CD14-positive monocyte (primary cell): Measurements from ENCODE around the gene NNMT. TPM values are rescaled to one million over a fixed set of nuclear protein-coding genes. Genes with fewer than 3 reads are reported as not detected.

Experiments used
- DNase-seq, 3 donors: peaks; one replicate each; pipeline ENCODE4 v3.0.0-alpha.2; 2011 to 2022
- H2AFZ ChIP-seq: 2 replicates; pipeline ENCODE4 v1.6.0; 2012; ENCODE audit warnings: mild to moderate bottlenecking, low read depth, low read length, inconsistent platforms; ENCODE audit not compliant: insufficient read depth, poor library complexity, severe bottlenecking
- H3K27ac ChIP-seq, 2 donors: 1 replicate in 1 of 2; 2 replicates in 1 of 2; pipeline ENCODE4 v1.5.1; 2012 to 2013; ENCODE audit warnings: low read length in 2 of 2, control low read depth in 1 of 2, inconsistent platforms in 1 of 2, low read depth in 1 of 2, mild to moderate bottlenecking in 1 of 2
- H3K27me3 ChIP-seq, 2 donors: one replicate each; pipeline versions ENCODE4 v1.6.0 to v1.6.1; 2011 to 2013; ENCODE audit warnings: low read length in 2 of 2; ENCODE audit not compliant: control insufficient read depth in 2 of 2, insufficient read depth in 2 of 2
- H3K36me3 ChIP-seq, 2 donors: replicated peaks in 1 of 2; 1 replicate in 1 of 2; 2 replicates in 1 of 2; pipeline versions ENCODE4 v1.5.1 to v1.6.1; 2012 to 2013; ENCODE audit warnings: low read length in 2 of 2, control low read depth in 1 of 2, inconsistent platforms in 1 of 2, mild to moderate bottlenecking in 1 of 2; ENCODE audit not compliant: insufficient read depth in 2 of 2, control insufficient read depth in 1 of 2
- H3K4me1 ChIP-seq, 2 donors: 1 replicate in 1 of 2; 2 replicates in 1 of 2; pipeline versions ENCODE4 v1.5.1 to v1.6.1; 2012 to 2013; ENCODE audit warnings: low read length in 2 of 2, control low read depth in 1 of 2, inconsistent platforms in 1 of 2, mild to moderate bottlenecking in 1 of 2, moderate library complexity in 1 of 2; ENCODE audit not compliant: insufficient read depth in 2 of 2, control insufficient read depth in 1 of 2
- H3K4me2 ChIP-seq: replicated peaks from 2 replicates; pipeline ENCODE3; 2012; ENCODE audit warnings: low read length, moderate library complexity, mild to moderate bottlenecking; ENCODE audit not compliant: poor library complexity, severe bottlenecking; ENCODE audit errors: extremely low read depth
- H3K4me3 ChIP-seq, 3 experiments: fragments of 200-600 bp in 1 of 3; sonication (generic) in 1 of 3; replicated peaks in 1 of 3; 1 replicate in 2 of 3; 2 replicates in 1 of 3; pipeline ENCODE4 v1.5.1; 2011 to 2013; ENCODE audit warnings: low read length in 3 of 3, mild to moderate bottlenecking in 3 of 3, control low read depth in 2 of 3, low read depth in 2 of 3, inconsistent platforms in 1 of 3, moderate library complexity in 1 of 3
- H3K79me2 ChIP-seq: 2 replicates; pipeline ENCODE4 v1.6.0; 2012; ENCODE audit warnings: mild to moderate bottlenecking, control low read depth, inconsistent platforms, low read length, moderate library complexity; ENCODE audit not compliant: insufficient read depth
- H3K9ac ChIP-seq: 2 replicates; pipeline ENCODE4 v1.6.0; 2017; ENCODE audit warnings: low read length, mild to moderate bottlenecking; ENCODE audit not compliant: insufficient read depth, poor library complexity, severe bottlenecking
- H3K9me3 ChIP-seq, 2 donors: replicated peaks in 1 of 2; 1 replicate in 1 of 2; 2 replicates in 1 of 2; pipeline versions ENCODE4 v1.5.1 to v1.6.1; 2012 to 2013; ENCODE audit warnings: low read length in 2 of 2, control low read depth in 1 of 2; ENCODE audit not compliant: control insufficient read depth in 1 of 2, insufficient read depth in 1 of 2
- H4K20me1 ChIP-seq: 2 replicates; pipeline ENCODE4 v1.6.0; 2012; ENCODE audit warnings: mild to moderate bottlenecking, low read length, control low read depth, moderate library complexity; ENCODE audit not compliant: insufficient read depth
- H3K27ac Mint-ChIP-seq, 7 donors: one replicate each; pipeline ENCODE4 v1.8.0; 2020; ENCODE audit warnings: mild to moderate bottlenecking in 7 of 7, mixed read lengths in 7 of 7, moderate library complexity in 6 of 7, inconsistent platforms in 2 of 7
- H3K27me3 Mint-ChIP-seq, 3 donors: one replicate each; pipeline ENCODE4 v1.8.0; 2021 to 2022; ENCODE audit warnings: low read depth in 3 of 3, mild to moderate bottlenecking in 3 of 3, mixed read lengths in 3 of 3, moderate library complexity in 3 of 3, inconsistent platforms in 1 of 3
- H3K36me3 Mint-ChIP-seq, 2 donors: one replicate each; pipeline ENCODE4 v1.8.0; 2020; ENCODE audit warnings: mixed read lengths in 2 of 2, inconsistent platforms in 1 of 2, mild to moderate bottlenecking in 1 of 2
- H3K4me1 Mint-ChIP-seq: one replicate; pipeline ENCODE4 v1.8.0; 2020; ENCODE audit warnings: mild to moderate bottlenecking, mixed read lengths
- H3K4me3 Mint-ChIP-seq, 2 donors: one replicate each; pipeline ENCODE4 v1.8.0; 2020; ENCODE audit warnings: mild to moderate bottlenecking in 2 of 2, mixed read lengths in 2 of 2, moderate library complexity in 1 of 2
- H3K9me3 Mint-ChIP-seq, 7 donors: one replicate each; pipeline ENCODE4 v1.8.0; 2020 to 2022; ENCODE audit warnings: mixed read lengths in 7 of 7, mild to moderate bottlenecking in 6 of 7, moderate library complexity in 6 of 7, inconsistent platforms in 2 of 7
- CTCF ChIP-seq: fragments of 200-600 bp; IDR thresholded peaks from one replicate; pipeline ENCODE4 v1.8.0; 2022; ENCODE audit warnings: antibody characterized with exemption, mild to moderate bottlenecking
- whole genome bisulfite sequencing: methylation state at CpG from one replicate; pipeline ENCODE4 v1.1.5; 2013; ENCODE audit warnings: missing lambda C conversion rate; ENCODE audit not compliant: insufficient coverage; 5-methylcytosine and 5-hydroxymethylcytosine counted together
- intact Hi-C, 2 donors: fragments of 100-400 bp; cut with micrococcal nuclease; formaldehyde crosslinking; loops; one replicate each; pipeline versions ENCODE4 v1.15.0 to v1.15.1; 2023
- polyA plus RNA-seq, 3 donors: library from polyadenylated mRNA; depleted of rRNA in 1 of 3; unstranded in 2 of 3; stranded (reverse) in 1 of 3; fragments of 300-500 nt in 2 of 3; fragments of >200 nt in 1 of 3; fragmentation: Illumina TruSeq in 2 of 3; gene quantifications; 1 replicate in 2 of 3; 2 replicates in 1 of 3; pipeline ENCODE4 v1.2.3, GENCODE V29; 2012 to 2021

NNMT gene
- polyA plus RNA-seq, 3 donors = not detected

GRCh38 chr11:114287154-114287553 lies 9.0 kb upstream of the NNMT start:
- H3K27ac ChIP-seq = no peak overlapping the region
- H3K4me3 ChIP-seq = no peak overlapping the region
- no peaks in the 10 kb centered on the region for H3K36me3 ChIP-seq
- no peak overlapping the region for H3K9ac ChIP-seq
- no peaks in the 10 kb centered on the region for H3K4me1 ChIP-seq
- Mint-ChIP-seq H3K4me3 (no peak overlapping the region), H3K4me1 (peaks cover 2% of the 10 kb centered on the region), H3K36me3 (no peaks in the 10 kb centered on the region), H3K27me3 (peaks cover 0 to 2% (median 2%) of the 10 kb centered on the region in 3 donors), H3K9me3 (no peaks in the 10 kb centered on the region), H3K27ac (no peak overlapping the region)
- H3K27me3 ChIP-seq = no peaks in the 10 kb centered on the region
- WGBS = no CpG with 5 or more reads among the region's 2 CpGs
- DNase-seq = no peak
- intact Hi-C loops = no loop called here
- TF ChIP-seq CTCF = no peak
- H4K20me1 ChIP-seq = no peaks in the 10 kb centered on the region
- no peaks in the 10 kb centered on the region for H3K9me3 ChIP-seq
- H3K4me2 ChIP-seq = no peak overlapping the region
- H3K79me2 ChIP-seq = no peaks in the 10 kb centered on the region
- H2AFZ ChIP-seq = no peak overlapping the region

GRCh38 chr11:114288136-114288535 lies 8.1 kb upstream of the NNMT start:
- no peaks in the 10 kb centered on the region for H3K27me3 ChIP-seq
- no peak overlapping the region for H3K9ac ChIP-seq
- H3K79me2 ChIP-seq = no peaks in the 10 kb centered on the region
- H3K9me3 Mint-ChIP-seq = no peaks in the 10 kb centered on the region
- H3K36me3 ChIP-seq = no peaks in the 10 kb centered on the region
- no peak overlapping the region for H3K27ac ChIP-seq
- peaks cover 0 to 2% (median 2%) of the 10 kb centered on the region in 3 donors for H3K27me3 Mint-ChIP-seq
- TF ChIP-seq CTCF = no peak
- no peak for DNase-seq
- no peak overlapping the region for H3K4me3 ChIP-seq
- no peak overlapping the region for H2AFZ ChIP-seq
- no peaks in the 10 kb centered on the region for H4K20me1 ChIP-seq
- no peak overlapping the region for H3K4me3 Mint-ChIP-seq
- no peaks in the 10 kb centered on the region for H3K36me3 Mint-ChIP-seq
- intact Hi-C loops = no loop called here
- WGBS = 71% methylated on average over 1 of the region's 2 CpGs
- H3K4me2 ChIP-seq = no peak overlapping the region
- no peak overlapping the region for H3K27ac Mint-ChIP-seq
- H3K4me1 Mint-ChIP-seq = peaks cover 2% of the 10 kb centered on the region
- H3K9me3 ChIP-seq = no peaks in the 10 kb centered on the region
- no peaks in the 10 kb centered on the region for H3K4me1 ChIP-seq
